OCI-LY7 (cell line): ENCODE data around the gene RMDN3. TPM values are rescaled to one million over a fixed set of nuclear protein-coding genes. Genes with fewer than 3 reads are reported as not detected.
A peak's percentile ranks its signal among the peaks of the same experiment; 100 is the strongest.

Source experiments
- BruUV-seq: library from RNA; stranded (reverse); fragments of 400-500 nt; replicated peaks from 2 replicates; lab custom pipeline; 2021; lab: Mats Ljungman, UMichigan
- CTCF ChIA-PET: fragments of 300-600 bp; sonication (Branson Sonifier 250); formaldehyde crosslinking; loops from one replicate; lab custom pipeline; 2022; ENCODE audit warnings: antibody characterized with exemption; ENCODE audit not compliant: unreplicated experiment; lab: Charles Lee
- POLR2A ChIA-PET: fragments of 300-600 bp; sonication (Branson Sonifier 250); formaldehyde crosslinking; loops from one replicate; lab custom pipeline; 2022; ENCODE audit warnings: antibody characterized with exemption; lab: Charles Lee
- DNase-seq: peaks from one replicate; pipeline ENCODE4 v3.0.0-alpha.2; 2015; ENCODE audit warnings: low spot score
- H2AFZ ChIP-seq: fragments of 200-600 bp; sonication (generic), shearing (Covaris generic); 2 replicates; pipeline ENCODE4 v1.6.1; 2014; ENCODE audit warnings: mild to moderate bottlenecking, antibody characterized with exemption, low read length, moderate library complexity
- H3K27ac ChIP-seq: fragments of 200-600 bp; sonication (generic); 2 replicates; pipeline ENCODE4 v1.5.1; 2014; ENCODE audit warnings: mixed run types, low read depth, mild to moderate bottlenecking, moderate library complexity, low read length, inconsistent platforms; ENCODE audit not compliant: poor library complexity, severe bottlenecking
- H3K36me3 ChIP-seq: fragments of 200-600 bp; sonication (generic); 2 replicates; pipeline ENCODE4 v1.6.1; 2014; ENCODE audit warnings: mild to moderate bottlenecking, antibody characterized with exemption, low read length, moderate library complexity, mixed read lengths; ENCODE audit not compliant: insufficient read depth
- H3K4me1 ChIP-seq: fragments of 200-600 bp; sonication (generic); 2 replicates; pipeline ENCODE4 v1.5.1; 2014; ENCODE audit warnings: mild to moderate bottlenecking, low read length; ENCODE audit not compliant: insufficient read depth, poor library complexity, severe bottlenecking
- H3K4me2 ChIP-seq: fragments of 200-600 bp; sonication (generic); 2 replicates; pipeline ENCODE4 v1.6.1; 2014; ENCODE audit warnings: mild to moderate bottlenecking, low read length
- H3K4me3 ChIP-seq: fragments of 200-600 bp; sonication (generic); 2 replicates; pipeline ENCODE4 v1.5.1; 2014; ENCODE audit warnings: mild to moderate bottlenecking, low read depth, low read length; ENCODE audit not compliant: poor library complexity, severe bottlenecking
- H3K79me2 ChIP-seq: fragments of 200-600 bp; sonication (generic); 2 replicates; pipeline ENCODE4 v1.6.1; 2016; ENCODE audit warnings: low read depth, mild to moderate bottlenecking, low read length, moderate library complexity, mixed read lengths; ENCODE audit not compliant: insufficient read depth
- H3K9me2 ChIP-seq: fragments of 200-600 bp; sonication (generic); 2 replicates; pipeline ENCODE4 v1.6.1; 2016; ENCODE audit warnings: mild to moderate bottlenecking, low read length, mixed read lengths; ENCODE audit not compliant: insufficient read depth
- H3K9me3 ChIP-seq: fragments of 200-600 bp; sonication (generic); 2 replicates; pipeline ENCODE4 v1.6.1; 2014; ENCODE audit warnings: mild to moderate bottlenecking, mixed run types, low read length, mixed read lengths
- H4K20me1 ChIP-seq: fragments of 200-600 bp; sonication (generic); 2 replicates; pipeline ENCODE4 v1.6.1; 2014; ENCODE audit warnings: mild to moderate bottlenecking, antibody characterized with exemption, low read length, moderate library complexity, mixed read lengths; ENCODE audit not compliant: insufficient read depth
- CTCF ChIP-seq: fragments of 200-600 bp; sonication (generic); conservative IDR thresholded peaks from 2 replicates; pipeline ENCODE4 v1.5.1; 2014; ENCODE audit warnings: mild to moderate bottlenecking, antibody characterized with exemption, low read length, moderate library complexity, mixed read lengths
- EZH2phosphoT487 ChIP-seq: fragments of 200-600 bp; sonication (generic); IDR thresholded peaks from 2 replicates; pipeline ENCODE4 v1.6.1; 2018; ENCODE audit warnings: low read depth, borderline replicate concordance, mild to moderate bottlenecking, mixed run types, antibody characterized with exemption, low read length, moderate library complexity, mixed read lengths
- intact Hi-C: fragments of 100-400 bp; cut with micrococcal nuclease; formaldehyde crosslinking; loops from one replicate; pipeline ENCODE4 v1.10.0; 2022; ENCODE audit not compliant: unreplicated experiment
- total RNA-seq, 2 experiments: library from RNA; depleted of rRNA in 1 of 2; stranded (reverse); fragments of >200 nt in 1 of 2; shearing (Covaris generic) in 1 of 2; gene quantifications; 2 replicates each; pipeline ENCODE4 v1.2.3, GENCODE V29; 2014 to 2022

Gene RMDN3
- total RNA-seq, 2 experiments from 2014 or later: 10.7 to 23.7 TPM

- intact Hi-C loops: no loop called here
- no TSS peak for BruUV-seq
These were observed 48.9 kb downstream of the RMDN3 start for GRCh38 chr15:40706121-40706520.

GRCh38 chr15:40702077-40702476 lies 53.0 kb downstream of the RMDN3 start:
- Histone ChIP-seq H3K4me1 (peaks cover 7% of the 10 kb centered on the region), H4K20me1 (no peaks in the 10 kb centered on the region; the same call in 1 of the 2 replicates), H3K4me2 (no peak overlapping the region), H3K27ac (no peak overlapping the region), H3K9me3 (no peaks in the 10 kb centered on the region), H3K9me2 (no peaks in the 10 kb centered on the region), H3K4me3 (no peak overlapping the region), H3K79me2 (peaks cover 27% of the 10 kb centered on the region), H3K36me3 (peaks cover 96% of the 10 kb centered on the region), H2AFZ (no peak overlapping the region)
- DNase-seq: peak; percentile 15
- intact Hi-C loops: no loop called here
- BruUV-seq: no TSS peak
- TF ChIP-seq EZH2phosphoT487 (no peak), CTCF (peak; percentile 59)
- CTCF ChIA-PET: no interaction called here
- POLR2A ChIA-PET: no interaction called here

More at GRCh38 chr15:40706121-40706520, 48.9 kb downstream of the RMDN3 start:
- no peak for DNase-seq
- Histone ChIP-seq H3K27ac (no peak overlapping the region), H3K4me3 (no peak overlapping the region), H4K20me1 (no peaks in the 10 kb centered on the region), H2AFZ (no peak overlapping the region), H3K9me3 (no peaks in the 10 kb centered on the region), H3K9me2 (no peaks in the 10 kb centered on the region), H3K79me2 (no peaks in the 10 kb centered on the region), H3K4me2 (no peak overlapping the region), H3K36me3 (peaks cover 92% of the 10 kb centered on the region), H3K4me1 (no peaks in the 10 kb centered on the region)
- ChIA-PET CTCF (no interaction called here), POLR2A (interaction anchor here (0.6 to 1.1 kb wide), 2 partner anchors 9 to 73 kb away, joined by 3 to 4 read pairs; no protein-coding TSS in a partner anchor)
- TF ChIP-seq EZH2phosphoT487: no peak
- no peak for TF ChIP-seq CTCF

DNA sequence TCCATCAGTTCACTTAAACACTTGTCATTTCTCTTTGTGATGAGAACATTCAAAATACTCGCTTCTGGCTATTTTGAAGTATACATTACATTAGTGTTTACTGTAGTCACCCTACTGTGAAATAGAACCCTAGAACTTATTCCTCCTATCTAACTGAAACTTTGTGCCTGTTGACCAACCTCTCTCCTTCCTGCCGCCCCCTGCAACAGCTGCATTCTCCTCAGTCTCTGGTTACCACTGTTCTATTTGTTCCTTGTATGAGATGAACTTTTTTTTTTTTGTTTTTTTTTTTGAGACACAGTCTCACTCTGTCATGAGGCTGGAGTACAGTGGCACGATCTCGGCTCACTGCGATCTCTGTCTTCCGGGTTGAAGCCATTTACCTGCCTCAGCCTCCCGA lies 57.1 kb downstream of the RMDN3 start:
- Histone ChIP-seq H3K9me3 (no peaks in the 10 kb centered on the region), H3K36me3 (peaks cover 67% of the 10 kb centered on the region), H3K79me2 (peaks cover 46% of the 10 kb centered on the region), H3K9me2 (no peaks in the 10 kb centered on the region), H3K4me3 (no peak overlapping the region), H3K4me1 (peaks cover 26% of the 10 kb centered on the region), H2AFZ (no peak overlapping the region), H3K4me2 (no peak overlapping the region), H4K20me1 (peaks cover 8% of the 10 kb centered on the region), H3K27ac (no peak overlapping the region)
- ChIA-PET POLR2A (no interaction called here), CTCF (interaction anchor here (0.6 kb wide), 1 partner anchor 67 kb away, joined by 3 read pairs; no protein-coding TSS in a partner anchor)
- no TSS peak for BruUV-seq
- intact Hi-C loops: loop anchor here (5.0 kb wide), 1 partner anchor 194 kb away; the partner anchor contains the start of gene VPS18
- no peak for DNase-seq
- TF ChIP-seq EZH2phosphoT487 (no peak), CTCF (no peak)
